HPDE6-E6E7 (cell line): ENCODE results near the gene TRIP12.
"Not testable (repeated sequence)": the region's sequence is repeated elsewhere in the genome, so short reads cannot be mapped to it uniquely, and the experiment has no call there.

ENCODE experiments used
- DNase-seq: peaks from one replicate; pipeline ENCODE4 v3.0.0; 2011; ENCODE audit warnings: missing footprints; ENCODE audit errors: extremely low spot score

Gene TRIP12

GRCh38 chr2:229874647-229875046 is 47.2 kb downstream of the TRIP12 start:
- DNase-seq: no peak

- no peak for DNase-seq
These were observed 48.7 kb downstream of the TRIP12 start for GRCh38 chr2:229873123-229873581.

DNA sequence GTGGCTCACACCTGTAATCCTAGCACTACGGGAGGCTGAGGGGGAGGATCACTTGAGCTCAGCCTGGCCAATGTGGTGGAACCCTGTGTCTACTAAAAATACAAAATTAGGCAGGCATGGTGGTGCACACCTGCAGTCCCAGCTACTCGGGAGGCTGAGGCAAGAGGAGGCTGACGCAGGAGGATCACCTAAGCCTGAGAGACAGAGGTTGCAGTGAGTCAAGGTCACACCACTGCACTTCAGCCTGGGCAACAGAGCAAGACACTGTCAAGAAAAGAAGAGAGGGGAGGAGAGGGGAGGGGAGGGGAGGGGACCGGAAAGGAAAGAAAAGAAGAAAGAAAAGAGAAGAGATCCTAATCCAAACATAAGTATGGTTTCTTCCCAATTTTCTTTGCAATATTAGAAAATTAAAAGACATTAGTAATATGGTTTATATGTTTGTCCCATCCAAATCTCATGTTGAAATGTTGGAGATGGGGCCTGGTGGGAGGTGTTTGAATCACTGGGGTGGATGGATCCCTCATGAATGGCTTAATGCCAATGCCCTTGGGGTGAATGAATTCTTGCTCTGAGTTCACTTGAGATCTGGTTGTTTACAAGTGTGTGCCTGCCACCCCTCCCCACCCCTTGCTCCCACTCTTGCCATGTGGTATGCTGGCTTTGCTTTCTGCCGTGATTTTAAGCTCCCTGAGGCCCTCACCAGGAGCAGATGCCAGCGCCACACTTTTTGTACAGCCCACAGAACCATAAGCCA is 50.7 kb downstream of the TRIP12 start:
- no peak for DNase-seq

DNA sequence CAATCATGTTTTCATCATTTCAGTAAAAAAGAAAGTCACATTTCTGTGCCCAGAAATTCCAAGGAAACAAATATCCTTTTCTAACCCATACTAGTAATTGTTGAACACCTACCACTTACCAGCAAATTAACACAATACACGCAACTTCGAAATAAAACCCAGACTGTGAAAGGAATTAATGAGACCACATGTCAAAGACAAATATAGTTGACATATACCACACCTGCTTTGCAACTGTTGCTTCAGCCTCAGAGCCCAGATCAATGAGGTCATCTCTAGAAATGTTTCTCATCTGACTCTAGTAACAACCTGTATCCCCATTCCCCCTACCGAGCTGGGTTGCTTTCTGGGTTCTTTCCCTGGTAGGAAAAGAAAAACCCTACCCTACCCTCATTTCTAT is 52.6 kb downstream of the TRIP12 start:
- DNase-seq: no peak

GRCh38 chr2:229868794-229869193 is 53.0 kb downstream of the TRIP12 start:
- DNase-seq: no peak

DNA sequence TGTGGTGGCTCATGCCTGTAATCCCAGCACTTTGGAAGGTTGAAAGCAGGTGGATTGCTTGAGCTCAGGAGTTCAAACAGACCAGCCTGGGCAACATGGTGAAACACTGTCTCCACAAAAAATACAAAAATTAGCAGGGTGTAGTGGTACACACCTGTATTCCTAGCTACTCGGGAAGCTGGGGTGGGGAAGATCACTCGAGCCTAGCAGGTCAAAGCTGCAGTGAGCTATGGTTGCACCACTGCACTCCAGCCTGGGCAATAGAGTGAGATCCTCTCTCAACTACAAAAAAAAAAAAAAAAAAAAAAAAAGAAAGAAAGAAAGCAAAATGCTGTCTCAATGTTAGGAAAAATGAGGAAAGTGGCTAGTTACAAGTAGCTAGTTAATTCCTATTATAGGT is 56.8 kb downstream of the TRIP12 start:
- DNase-seq: no peak

GRCh38 chr2:229861431-229861830 is 60.4 kb downstream of the TRIP12 start:
- DNase-seq: no peak

DNA sequence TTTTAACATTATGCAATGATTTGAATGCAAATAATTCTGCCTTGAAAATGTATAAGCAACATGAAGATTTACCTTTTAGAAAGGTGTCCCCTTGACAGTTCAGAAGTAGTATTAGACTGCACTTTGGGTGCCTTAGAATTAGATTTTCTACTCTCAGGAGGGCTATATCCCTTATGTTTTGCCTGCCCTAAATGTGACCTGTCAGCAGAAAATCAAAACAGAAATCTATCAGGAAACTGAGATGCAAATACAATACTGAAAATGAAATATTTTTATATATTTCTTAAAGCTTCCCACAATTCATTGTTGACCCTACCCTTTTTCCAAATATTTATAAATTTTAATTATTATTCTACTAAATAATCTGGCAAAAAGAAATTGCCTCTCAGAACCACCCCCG is 61.5 kb downstream of the TRIP12 start:
- no peak for DNase-seq

GRCh38 chr2:229858351-229858750 is 63.5 kb downstream of the TRIP12 start:
- DNase-seq: no peak

- no peak for DNase-seq
These were observed 64.2 kb downstream of the TRIP12 start for GRCh38 chr2:229857634-229858033.

- no peak for DNase-seq
These were observed 65.4 kb downstream of the TRIP12 start for GRCh38 chr2:229856413-229856812.

DNA sequence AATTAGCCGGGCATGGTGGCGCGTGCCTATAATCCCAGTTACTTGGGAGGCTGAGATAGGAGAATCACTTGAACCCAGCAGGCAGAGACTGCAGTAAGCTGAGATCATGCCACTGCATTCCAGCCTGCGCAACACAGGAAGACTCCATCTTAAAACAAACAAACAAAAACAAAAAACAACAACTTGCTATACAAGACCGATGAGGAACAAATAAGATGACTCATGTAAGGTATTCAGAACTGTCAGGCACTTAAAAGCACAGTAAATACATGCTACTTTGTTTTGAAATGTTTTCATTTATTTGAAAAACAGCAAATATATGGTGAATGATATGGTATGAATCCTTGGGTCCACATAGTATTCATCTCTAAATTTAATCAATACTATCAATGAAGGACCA is 66.7 kb downstream of the TRIP12 start:
- no peak for DNase-seq

DNA sequence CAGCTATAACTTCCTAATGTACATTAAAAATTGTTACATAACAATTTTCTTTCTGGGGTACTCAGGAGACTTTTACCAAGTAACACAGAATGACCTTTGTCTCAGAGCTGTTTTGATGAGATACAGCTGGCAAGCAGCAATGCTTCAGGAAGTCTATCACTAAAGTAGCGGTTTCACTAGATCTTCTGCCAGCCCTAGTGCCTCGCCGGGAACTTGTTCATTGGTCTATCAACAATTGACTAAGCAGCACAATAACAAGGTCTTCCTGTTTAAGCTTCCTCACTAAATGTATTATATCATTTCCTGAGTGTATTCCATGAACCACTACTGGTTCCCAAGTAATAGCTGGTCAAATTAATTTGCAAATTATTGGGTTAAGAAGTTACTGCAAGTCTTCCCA is 69.2 kb downstream of the TRIP12 start:
- DNase-seq: no peak

- DNase-seq: no peak
These were observed 69.9 kb downstream of the TRIP12 start for GRCh38 chr2:229851870-229852269.

DNA sequence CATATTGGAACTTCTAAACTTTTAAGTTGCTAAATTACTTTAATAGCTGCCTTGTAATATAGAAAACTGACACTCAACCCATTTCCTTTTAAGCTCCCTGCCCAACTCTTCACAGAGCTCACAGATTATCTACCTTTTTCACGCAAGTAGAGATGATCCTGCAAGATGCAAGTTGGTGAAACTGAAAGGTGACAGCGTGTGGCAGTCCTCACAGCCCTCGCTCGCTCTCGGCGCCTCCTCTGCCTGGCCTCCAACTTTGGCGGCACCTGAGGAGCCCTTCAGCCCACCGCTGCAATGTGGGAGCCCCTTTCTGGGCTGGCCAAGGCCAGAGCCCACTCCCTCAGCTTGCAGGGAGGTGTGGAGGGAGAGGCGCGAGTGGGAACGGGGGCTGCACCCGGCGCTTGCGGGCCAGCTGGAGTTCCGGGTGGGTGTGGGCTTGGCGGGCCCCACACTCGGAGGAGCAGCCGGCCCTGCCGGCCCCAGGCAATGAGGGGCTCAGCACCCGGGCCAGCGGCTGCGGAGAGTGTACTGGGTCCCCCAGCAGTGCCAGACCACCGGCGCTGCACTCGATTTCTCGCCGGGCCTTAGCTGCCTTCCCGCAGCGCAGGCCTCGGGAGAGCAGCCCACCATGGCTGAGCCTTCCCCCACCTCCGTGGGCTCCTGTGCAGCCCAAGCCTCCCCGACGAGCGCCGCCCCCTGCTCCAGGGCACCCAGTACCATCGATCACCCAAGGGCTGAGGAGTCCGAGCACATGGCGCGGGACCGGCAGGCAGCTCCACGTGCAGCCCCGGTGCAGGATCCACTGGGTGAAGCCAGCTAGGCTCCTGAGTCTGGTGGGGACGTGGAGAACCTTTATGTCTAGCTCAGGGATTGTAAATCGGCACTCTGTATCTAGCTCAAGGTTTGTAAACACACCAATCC is 71.2 kb downstream of the TRIP12 start:
- DNase-seq: not testable (repeated sequence)

GRCh38 chr2:229849073-229849472 is 72.7 kb downstream of the TRIP12 start:
- no peak for DNase-seq

DNA sequence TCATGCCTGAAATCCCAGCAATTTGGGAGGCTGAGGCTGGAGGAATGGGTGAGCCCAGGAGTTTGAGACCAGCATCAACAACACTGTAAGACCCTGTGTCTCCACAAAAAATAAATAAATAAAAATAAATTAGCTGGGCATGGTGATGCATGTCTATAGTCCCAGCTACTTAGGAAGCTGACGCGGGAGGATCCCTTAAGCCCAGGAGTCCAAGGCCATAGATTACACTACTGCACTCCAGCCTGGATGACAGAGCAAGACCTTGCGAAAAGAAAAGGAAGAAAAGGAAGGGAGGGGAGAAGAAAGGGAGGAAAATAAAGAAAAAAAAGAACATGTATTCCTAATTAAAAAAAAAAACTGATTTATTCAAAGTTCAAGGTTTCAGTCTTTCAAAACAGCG is 78.2 kb downstream of the TRIP12 start:
- DNase-seq: no peak

DNA sequence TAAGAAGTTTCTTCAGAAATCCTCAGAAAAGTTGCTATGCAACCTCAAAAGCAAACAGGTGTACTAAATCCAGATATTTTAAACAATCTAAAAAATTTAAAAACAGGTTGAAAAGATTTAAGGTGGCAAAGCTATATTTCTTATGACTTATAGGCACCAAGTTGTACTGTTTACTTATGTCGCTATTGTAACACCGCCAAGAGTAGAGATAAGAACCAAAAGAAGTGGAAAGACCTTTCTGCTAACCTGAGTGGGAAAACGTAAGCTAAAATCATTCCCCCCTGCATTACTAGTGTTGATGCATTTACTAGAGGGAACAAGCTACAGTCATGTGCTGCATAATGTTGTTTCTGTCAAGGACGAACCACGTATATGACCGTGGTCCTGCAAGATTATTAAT is 83.1 kb downstream of the TRIP12 start:
- DNase-seq: no peak

- DNase-seq: no peak
These were observed 85.0 kb downstream of the TRIP12 start for GRCh38 chr2:229836847-229837246.

DNA sequence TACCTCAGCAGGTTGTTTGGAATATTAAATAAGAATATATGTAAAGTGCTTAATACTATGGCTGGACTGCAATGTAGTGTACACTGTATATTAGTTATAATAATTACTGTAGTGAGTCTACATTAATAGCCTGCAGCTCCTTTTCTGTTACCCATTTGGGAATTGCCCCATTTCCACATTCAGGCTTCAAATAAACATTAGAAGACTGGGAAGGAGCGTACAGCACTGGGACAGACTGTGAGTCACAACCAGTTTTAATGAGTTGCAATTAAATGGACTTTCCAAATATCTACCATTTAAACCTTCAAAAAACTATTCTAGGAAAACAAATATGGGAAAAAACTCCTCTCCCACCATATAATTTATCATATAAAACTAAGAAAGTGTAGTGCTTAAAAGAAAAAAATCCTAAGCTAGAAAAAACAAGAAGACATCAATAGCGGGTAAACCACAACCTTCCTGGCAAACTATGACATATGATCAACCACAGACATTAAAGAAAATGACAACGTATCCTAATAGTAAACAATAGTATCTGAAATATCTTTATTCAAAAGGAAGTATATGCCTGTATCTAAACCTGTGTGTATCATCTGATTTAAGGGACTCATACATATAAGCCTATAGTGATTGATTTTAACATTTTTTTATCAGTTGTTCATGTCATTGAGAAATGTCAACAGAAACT is 86.1 kb downstream of the TRIP12 start:
- DNase-seq: no peak

GRCh38 chr2:229834368-229834767 is 87.4 kb downstream of the TRIP12 start:
- DNase-seq: not testable (repeated sequence)

DNA sequence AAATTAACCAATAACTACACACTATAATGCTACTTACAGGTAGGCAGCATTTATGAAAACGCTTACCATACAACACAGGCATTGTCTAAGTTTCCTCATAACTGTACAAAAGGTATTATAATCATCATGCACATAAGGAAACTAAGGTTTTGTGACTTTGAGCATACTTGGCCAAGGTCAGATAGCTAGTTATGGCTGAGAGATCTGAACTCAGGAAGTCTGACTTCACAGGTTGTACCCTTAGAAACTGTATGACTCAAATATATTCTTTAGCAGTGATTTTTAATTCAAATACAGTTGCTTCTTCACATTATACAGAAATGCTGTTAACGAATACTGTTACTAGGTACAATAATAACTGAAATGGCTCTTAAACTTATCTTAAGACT is 89.3 kb downstream of the TRIP12 start:
- DNase-seq: no peak
